NCI-H69 (cell line): ENCODE measurements around the gene LINS1.

Experiments
- DNase-seq: peaks from one replicate; lab custom pipeline; 2025; lab: John Stamatoyannopoulos, UW

Gene LINS1

GRCh38 chr15:100559330-100559729 lies 42.7 kb downstream of the LINS1 start:
- DNase-seq, result no peak

- no peak for DNase-seq
Observed at GRCh38 chr15:100558771-100559254, 43.2 kb downstream of the LINS1 start.

GRCh38 chr15:100553468-100553867 lies 48.5 kb downstream of the LINS1 start:
- no peak for DNase-seq

GRCh38 chr15:100547961-100548360 lies 54.0 kb downstream of the LINS1 start:
- DNase-seq, result no peak

- no peak for DNase-seq
Observed at GRCh38 chr15:100544946-100545345, 57.0 kb downstream of the LINS1 start.

GRCh38 chr15:100544338-100544841 lies 57.6 kb downstream of the LINS1 start:
- no peak for DNase-seq

GRCh38 chr15:100542290-100542689 lies 59.7 kb downstream of the LINS1 start:
- DNase-seq, result no peak

GRCh38 chr15:100537331-100537730 lies 64.7 kb downstream of the LINS1 start:
- no peak for DNase-seq

GRCh38 chr15:100536733-100537132 lies 65.3 kb downstream of the LINS1 start:
- DNase-seq, result no peak

GRCh38 chr15:100533886-100534285 lies 68.1 kb downstream of the LINS1 start:
- no peak for DNase-seq

- DNase-seq, result no peak
Observed at GRCh38 chr15:100531823-100532327, 70.1 kb downstream of the LINS1 start.

GRCh38 chr15:100531204-100531603 lies 70.8 kb downstream of the LINS1 start:
- no peak for DNase-seq

GRCh38 chr15:100529556-100529955 lies 72.4 kb downstream of the LINS1 start:
- no peak for DNase-seq

- no peak for DNase-seq
Observed at GRCh38 chr15:100528833-100529428, 73.1 kb downstream of the LINS1 start, which contains the start of gene CERS3. CERS3 (minus strand) TSS chr15:100528950; CDS start chr15:100501849, 27,101 bp downstream.

- DNase-seq, result no peak
Observed at GRCh38 chr15:100526027-100526481, 75.9 kb downstream of the LINS1 start.

GRCh38 chr15:100525436-100525835 lies 76.5 kb downstream of the LINS1 start:
- no peak for DNase-seq

GRCh38 chr15:100524326-100524725 lies 77.7 kb downstream of the LINS1 start:
- DNase-seq, result no peak

GRCh38 chr15:100521907-100522306 lies 80.1 kb downstream of the LINS1 start:
- no peak for DNase-seq

- DNase-seq, result no peak
Observed at GRCh38 chr15:100520132-100520921, 81.7 kb downstream of the LINS1 start.

- no peak for DNase-seq
Observed at GRCh38 chr15:100517846-100518245, 84.1 kb downstream of the LINS1 start.
